ENCODE data around the gene ZBED4.
"Not testable (repeated sequence)": the region's sequence is repeated elsewhere in the genome, so short reads cannot be mapped to it uniquely, and the experiment has no call there.

The ZBED4 gene

DNA sequence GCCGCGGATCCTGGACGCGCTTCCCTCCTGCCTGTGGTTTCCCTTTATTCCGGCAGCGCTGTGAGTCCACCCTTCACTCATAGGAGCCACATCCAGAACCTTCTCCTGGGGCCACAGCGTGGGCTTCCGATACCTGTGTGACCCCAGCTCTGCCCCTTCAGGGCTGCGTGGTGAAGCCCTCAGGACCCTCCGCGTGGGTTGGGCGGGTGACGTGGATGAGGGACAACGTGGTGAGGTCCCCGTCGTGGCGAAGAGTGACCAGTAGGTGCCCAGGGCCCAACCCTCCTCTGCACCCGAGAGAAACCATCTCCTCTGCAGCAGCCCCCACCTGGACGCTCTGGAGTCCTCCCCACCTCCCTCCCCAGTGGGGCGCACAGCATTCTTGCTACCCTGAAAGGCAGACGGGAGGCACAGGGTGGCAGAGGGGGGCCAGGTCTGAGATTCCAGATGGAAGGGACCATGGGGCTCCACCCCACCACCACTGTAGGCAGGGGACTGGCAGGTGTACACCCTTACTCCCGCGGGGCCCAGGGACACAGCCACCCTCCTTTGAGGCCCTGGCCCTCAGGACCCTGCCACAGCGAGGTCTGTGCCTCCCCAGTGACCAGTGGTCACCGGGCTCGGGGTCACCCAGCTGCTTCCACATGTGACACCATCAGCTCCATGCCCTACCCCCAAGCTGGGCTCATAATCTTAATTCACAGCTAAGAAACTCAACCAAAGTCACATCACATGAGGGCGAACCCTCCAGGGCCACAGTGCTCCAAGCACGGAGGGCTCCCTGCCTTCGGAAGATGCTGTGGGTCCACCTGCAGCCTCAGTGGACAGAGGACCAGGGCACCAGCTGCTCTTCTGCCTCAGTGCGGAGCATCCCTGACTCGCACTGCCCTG is 3.4 kb upstream of the ZBED4 start:
- Histone ChIP-seq H3K4me1 (ENCODE audit: control insufficient read depth, low read length) (peaks cover 16% of the 10 kb centered on the region), H4K20me1 (ENCODE audit: control insufficient read depth, insufficient read depth, low read depth, low read length) (peaks cover 9% of the 10 kb centered on the region), H3K4me2 (ENCODE audit: low read length) (no peak overlapping the region), H3F3A (ENCODE audit: control insufficient read depth, insufficient read depth) (peaks cover 2% of the 10 kb centered on the region), H3K27ac (ENCODE audit: low read depth, low read length) (no peak overlapping the region), H3K9me3 (ENCODE audit: control insufficient read depth, insufficient read depth, low read length) (no peaks in the 10 kb centered on the region), H3K27me3 (ENCODE audit: control insufficient read depth, low read length) (peaks cover 45% of the 10 kb centered on the region), H3K79me2 (ENCODE audit: control insufficient read depth, low read length) (peaks cover 12% of the 10 kb centered on the region), H3K4me3 (ENCODE audit: low read length) (no peak overlapping the region), H3K9me2 (replicated peaks; ENCODE audit: control insufficient read depth, low read length) (no peaks in the 10 kb centered on the region), H3K36me3 (ENCODE audit: control insufficient read depth, low read length) (peaks cover 6% of the 10 kb centered on the region)
- TF ChIP-seq, protein P1, sequence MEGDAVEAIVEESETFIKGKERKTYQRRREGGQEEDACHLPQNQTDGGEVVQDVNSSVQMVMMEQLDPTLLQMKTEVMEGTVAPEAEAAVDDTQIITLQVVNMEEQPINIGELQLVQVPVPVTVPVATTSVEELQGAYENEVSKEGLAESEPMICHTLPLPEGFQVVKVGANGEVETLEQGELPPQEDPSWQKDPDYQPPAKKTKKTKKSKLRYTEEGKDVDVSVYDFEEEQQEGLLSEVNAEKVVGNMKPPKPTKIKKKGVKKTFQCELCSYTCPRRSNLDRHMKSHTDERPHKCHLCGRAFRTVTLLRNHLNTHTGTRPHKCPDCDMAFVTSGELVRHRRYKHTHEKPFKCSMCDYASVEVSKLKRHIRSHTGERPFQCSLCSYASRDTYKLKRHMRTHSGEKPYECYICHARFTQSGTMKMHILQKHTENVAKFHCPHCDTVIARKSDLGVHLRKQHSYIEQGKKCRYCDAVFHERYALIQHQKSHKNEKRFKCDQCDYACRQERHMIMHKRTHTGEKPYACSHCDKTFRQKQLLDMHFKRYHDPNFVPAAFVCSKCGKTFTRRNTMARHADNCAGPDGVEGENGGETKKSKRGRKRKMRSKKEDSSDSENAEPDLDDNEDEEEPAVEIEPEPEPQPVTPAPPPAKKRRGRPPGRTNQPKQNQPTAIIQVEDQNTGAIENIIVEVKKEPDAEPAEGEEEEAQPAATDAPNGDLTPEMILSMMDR (IDR thresholded peaks at IDR 0.05; ENCODE audit: low read depth, low read length, poor library complexity, severe bottlenecking): no peak

DNA sequence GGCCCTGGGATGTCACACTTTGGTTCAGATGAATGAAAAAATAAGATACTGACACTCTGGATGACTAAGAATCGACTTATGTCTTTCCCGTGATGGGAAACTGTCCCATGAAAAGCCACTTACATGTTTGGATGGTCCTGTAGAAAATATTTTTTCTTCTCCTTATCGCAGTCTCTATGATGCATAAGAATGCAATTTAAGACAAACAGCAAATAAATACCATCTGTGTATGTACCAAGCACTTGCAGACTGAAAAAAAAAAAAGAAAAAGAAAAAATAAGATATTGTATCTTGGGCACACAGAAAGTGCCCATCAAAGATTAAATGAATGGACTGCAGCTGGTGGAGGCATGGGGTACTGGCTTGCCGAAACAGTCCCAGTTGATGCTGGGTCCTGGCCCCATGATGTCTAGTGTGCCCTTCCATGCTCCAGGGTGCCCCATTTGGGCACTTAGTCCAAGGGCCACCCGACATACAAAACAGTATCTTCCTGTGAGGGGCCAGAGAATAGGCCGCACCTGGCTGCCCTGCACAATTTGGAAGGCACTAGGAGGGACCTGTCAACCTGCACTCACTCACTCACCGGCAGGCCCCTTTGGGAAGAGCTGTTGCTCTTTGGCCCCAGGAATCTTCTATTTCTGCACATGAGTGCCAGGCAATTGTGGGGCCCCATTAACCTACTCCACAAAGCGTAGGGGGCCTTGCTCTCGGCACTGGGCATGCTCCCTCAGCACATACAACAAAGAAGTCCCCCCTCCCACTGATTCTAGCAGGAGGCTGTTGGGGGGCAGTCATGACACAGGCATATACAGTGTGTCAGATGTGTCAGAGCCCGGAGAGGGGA is 2.5 kb upstream of the ZBED4 start:
- TF ChIP-seq EZH2phosphoT487 (IDR thresholded peaks at IDR 0.05; ENCODE audit: borderline replicate concordance, low read length): no peak
- TF ChIP-seq, protein P1 (IDR thresholded peaks at IDR 0.05; ENCODE audit: low read depth, low read length, poor library complexity, severe bottlenecking): no peak
- Histone ChIP-seq H4K20me1 (ENCODE audit: control insufficient read depth, insufficient read depth, low read depth, low read length) (peaks cover 18% of the 10 kb centered on the region), H3K27me3 (ENCODE audit: control insufficient read depth, low read length) (peaks cover 36% of the 10 kb centered on the region), H3K79me2 (ENCODE audit: control insufficient read depth, low read length) (peaks cover 21% of the 10 kb centered on the region), H3K9me3 (ENCODE audit: control insufficient read depth, insufficient read depth, low read length) (no peaks in the 10 kb centered on the region), H3K9me2 (replicated peaks; ENCODE audit: control insufficient read depth, low read length) (no peaks in the 10 kb centered on the region), H3K4me1 (ENCODE audit: control insufficient read depth, low read length) (peaks cover 25% of the 10 kb centered on the region), H3K27ac (ENCODE audit: low read depth, low read length) (no peak overlapping the region), H3K4me2 (ENCODE audit: low read length) (no peak overlapping the region), H3F3A (ENCODE audit: control insufficient read depth, insufficient read depth) (peaks cover 2% of the 10 kb centered on the region), H3K4me3 (ENCODE audit: low read length) (no peak overlapping the region), H3K36me3 (ENCODE audit: control insufficient read depth, low read length) (peaks cover 15% of the 10 kb centered on the region)

DNA sequence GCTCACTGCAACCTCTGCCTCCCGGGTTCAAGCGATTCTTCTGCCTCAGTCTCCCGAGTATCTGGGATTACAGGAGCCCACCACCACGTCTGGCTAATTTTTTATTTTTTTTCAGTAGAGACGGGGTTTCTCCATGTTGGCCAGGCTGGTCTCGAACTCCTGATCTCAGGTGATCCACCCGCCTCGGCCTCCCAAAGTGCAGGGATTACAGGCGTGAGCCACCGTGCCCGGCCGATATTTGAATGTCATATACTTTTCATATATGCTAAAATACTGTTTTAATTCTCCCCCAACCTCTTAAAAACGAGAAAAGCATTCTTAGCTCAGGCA is 1.1 kb upstream of the ZBED4 start:
- Histone ChIP-seq H3K4me1 (ENCODE audit: control insufficient read depth, low read length) (peaks cover 25% of the 10 kb centered on the region), H3K79me2 (ENCODE audit: control insufficient read depth, low read length) (peaks cover 35% of the 10 kb centered on the region), H3K4me2 (ENCODE audit: low read length) (peak overlapping the region; percentile 96), H3K4me3 (ENCODE audit: low read length) (peak overlapping the region; percentile 89), H3K36me3 (ENCODE audit: control insufficient read depth, low read length) (peaks cover 25% of the 10 kb centered on the region), H3K27ac (ENCODE audit: low read depth, low read length) (peak overlapping the region; percentile 77), H3K27me3 (ENCODE audit: control insufficient read depth, low read length) (peaks cover 31% of the 10 kb centered on the region), H4K20me1 (ENCODE audit: control insufficient read depth, insufficient read depth, low read depth, low read length) (peaks cover 24% of the 10 kb centered on the region)
- not testable (repeated sequence) for H3K9me3 ChIP-seq (ENCODE audit: control insufficient read depth, insufficient read depth, low read length); H3F3A ChIP-seq (ENCODE audit: control insufficient read depth, insufficient read depth); H3K9me2 ChIP-seq (replicated peaks; ENCODE audit: control insufficient read depth, low read length)
